IgD-negative memory B cell (primary cell): ENCODE measurements around the gene CCNL1. TPM values are rescaled to one million over a fixed set of nuclear protein-coding genes. Genes with fewer than 3 reads are reported as not detected.

Experiments used
- H3K27ac Mint-ChIP-seq, 3 donors: one replicate each; pipeline ENCODE4 v1.8.0; 2020 to 2022; ENCODE audit warnings: mild to moderate bottlenecking in 3 of 3, mixed read lengths in 3 of 3, moderate library complexity in 1 of 3
- H3K27me3 Mint-ChIP-seq: one replicate; pipeline ENCODE4 v1.8.0; 2021; ENCODE audit warnings: mixed read lengths
- H3K36me3 Mint-ChIP-seq: one replicate; pipeline ENCODE4 v1.8.0; 2020; ENCODE audit warnings: mild to moderate bottlenecking, mixed read lengths
- H3K4me1 Mint-ChIP-seq, 3 donors: one replicate each; pipeline ENCODE4 v1.8.0; 2020 to 2022; ENCODE audit warnings: mixed read lengths in 3 of 3, mild to moderate bottlenecking in 1 of 3
- H3K4me3 Mint-ChIP-seq, 4 donors: one replicate each; pipeline ENCODE4 v1.8.0; 2020 to 2022; ENCODE audit warnings: mild to moderate bottlenecking in 4 of 4, mixed read lengths in 4 of 4, moderate library complexity in 3 of 4
- H3K9me3 Mint-ChIP-seq, 3 donors: one replicate each; pipeline ENCODE4 v1.8.0; 2020 to 2021; ENCODE audit warnings: mixed read lengths in 3 of 3, mild to moderate bottlenecking in 1 of 3
- polyA plus RNA-seq: library from polyadenylated mRNA; unstranded; fragments of 300-500 nt; fragmentation: Illumina TruSeq; gene quantifications from one replicate; pipeline ENCODE4 v1.2.3, GENCODE V29; 2021

Gene CCNL1
- polyA plus RNA-seq, 1 donor from 2014 or later = 107 TPM

- peak overlapping the region in 1 of 3 donors; percentile 13 for H3K27ac Mint-ChIP-seq
- no peaks in the 10 kb centered on the region for H3K36me3 Mint-ChIP-seq
- no peak overlapping the region for H3K4me3 Mint-ChIP-seq
- no peaks in the 10 kb centered on the region for H3K27me3 Mint-ChIP-seq
- peaks cover 0 to 2% (median 0%) of the 10 kb centered on the region in 3 donors for H3K9me3 Mint-ChIP-seq
- H3K4me1 Mint-ChIP-seq = peaks cover 28% of the 10 kb centered on the region in 3 donors
Observed at GRCh38 chr3:157102098-157102497, 57.8 kb downstream of the CCNL1 start.

GRCh38 chr3:157101486-157101885 is 58.5 kb downstream of the CCNL1 start:
- no peaks in the 10 kb centered on the region for H3K36me3 Mint-ChIP-seq
- no peak overlapping the region for H3K4me3 Mint-ChIP-seq
- H3K9me3 Mint-ChIP-seq = peaks cover 0 to 2% (median 0%) of the 10 kb centered on the region in 3 donors
- H3K27ac Mint-ChIP-seq = peak overlapping the region in 1 of 3 donors; percentile 13
- H3K27me3 Mint-ChIP-seq = no peaks in the 10 kb centered on the region
- H3K4me1 Mint-ChIP-seq = peaks cover 25 to 28% (median 27%) of the 10 kb centered on the region in 3 donors

- H3K27ac Mint-ChIP-seq = no peak overlapping the region
- H3K36me3 Mint-ChIP-seq = no peaks in the 10 kb centered on the region
- peaks cover 25% of the 10 kb centered on the region in 3 donors for H3K4me1 Mint-ChIP-seq
- peaks cover 0 to 2% (median 0%) of the 10 kb centered on the region in 3 donors for H3K9me3 Mint-ChIP-seq
- no peaks in the 10 kb centered on the region for H3K27me3 Mint-ChIP-seq
- H3K4me3 Mint-ChIP-seq = no peak overlapping the region
Observed at GRCh38 chr3:157100608-157101396, 59.1 kb downstream of the CCNL1 start.

- Mint-ChIP-seq H3K36me3 (no peaks in the 10 kb centered on the region), H3K4me3 (no peak overlapping the region), H3K27me3 (no peaks in the 10 kb centered on the region), H3K9me3 (peaks cover 0 to 2% (median 0%) of the 10 kb centered on the region in 3 donors), H3K27ac (no peak overlapping the region), H3K4me1 (peaks cover 18% of the 10 kb centered on the region in 3 donors)
Observed at GRCh38 chr3:157100096-157100477, 59.9 kb downstream of the CCNL1 start.

GRCh38 chr3:157099326-157100095 is 60.4 kb downstream of the CCNL1 start:
- no peaks in the 10 kb centered on the region for H3K36me3 Mint-ChIP-seq
- H3K9me3 Mint-ChIP-seq = peaks cover 0 to 2% (median 0%) of the 10 kb centered on the region in 3 donors
- H3K4me1 Mint-ChIP-seq = peaks cover 12 to 13% (median 12%) of the 10 kb centered on the region in 3 donors
- peak overlapping the region in 1 of 3 donors; percentile 74 for H3K27ac Mint-ChIP-seq
- no peaks in the 10 kb centered on the region for H3K27me3 Mint-ChIP-seq
- H3K4me3 Mint-ChIP-seq = no peak overlapping the region

GRCh38 chr3:157098823-157099185 is 61.1 kb downstream of the CCNL1 start:
- Mint-ChIP-seq H3K27ac (peak overlapping the region in 2 of 3 donors; percentile 10 to 91), H3K4me1 (peaks cover 6 to 8% (median 6%) of the 10 kb centered on the region in 3 donors), H3K9me3 (peaks cover 0 to 2% (median 0%) of the 10 kb centered on the region in 3 donors), H3K36me3 (no peaks in the 10 kb centered on the region), H3K27me3 (no peaks in the 10 kb centered on the region), H3K4me3 (no peak overlapping the region)

GRCh38 chr3:157098121-157098822 is 61.7 kb downstream of the CCNL1 start:
- Mint-ChIP-seq H3K9me3 (peaks cover 0 to 2% (median 0%) of the 10 kb centered on the region in 3 donors), H3K27me3 (no peaks in the 10 kb centered on the region), H3K27ac (peak overlapping the region in 2 of 3 donors; percentile 10 to 91), H3K36me3 (no peaks in the 10 kb centered on the region), H3K4me3 (no peak overlapping the region), H3K4me1 (peaks cover 2 to 3% (median 2%) of the 10 kb centered on the region in 3 donors)
